ENCODE measurements around the gene MAGI2.
"Not testable (repeated sequence)": the region's sequence is repeated elsewhere in the genome, so short reads cannot be mapped to it uniquely, and the experiment has no call there.

MAGI2 gene

GRCh38 chr7:78253850-78254725 is 1199.4 kb downstream of the MAGI2 start:
- no peak for DNase-seq

DNA sequence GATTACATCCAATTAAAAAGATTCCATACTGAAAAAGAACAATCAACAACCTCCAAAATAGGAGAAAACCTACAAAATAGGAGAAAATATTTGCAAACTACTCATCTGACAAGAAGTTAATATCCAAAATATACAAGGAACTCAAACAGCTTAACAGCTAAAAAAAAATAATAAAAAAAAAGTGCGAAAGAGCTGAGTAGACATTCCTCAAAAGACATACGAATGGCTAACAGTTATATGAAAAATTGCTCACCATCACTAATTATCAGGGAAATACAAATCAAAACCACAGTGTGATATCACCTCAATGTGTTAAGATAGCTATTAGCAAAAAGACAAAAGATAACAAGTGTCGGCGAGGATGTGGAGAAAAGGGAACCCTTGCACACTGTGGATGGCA is 1204.6 kb downstream of the MAGI2 start:
- DNase-seq, result no peak

DNA sequence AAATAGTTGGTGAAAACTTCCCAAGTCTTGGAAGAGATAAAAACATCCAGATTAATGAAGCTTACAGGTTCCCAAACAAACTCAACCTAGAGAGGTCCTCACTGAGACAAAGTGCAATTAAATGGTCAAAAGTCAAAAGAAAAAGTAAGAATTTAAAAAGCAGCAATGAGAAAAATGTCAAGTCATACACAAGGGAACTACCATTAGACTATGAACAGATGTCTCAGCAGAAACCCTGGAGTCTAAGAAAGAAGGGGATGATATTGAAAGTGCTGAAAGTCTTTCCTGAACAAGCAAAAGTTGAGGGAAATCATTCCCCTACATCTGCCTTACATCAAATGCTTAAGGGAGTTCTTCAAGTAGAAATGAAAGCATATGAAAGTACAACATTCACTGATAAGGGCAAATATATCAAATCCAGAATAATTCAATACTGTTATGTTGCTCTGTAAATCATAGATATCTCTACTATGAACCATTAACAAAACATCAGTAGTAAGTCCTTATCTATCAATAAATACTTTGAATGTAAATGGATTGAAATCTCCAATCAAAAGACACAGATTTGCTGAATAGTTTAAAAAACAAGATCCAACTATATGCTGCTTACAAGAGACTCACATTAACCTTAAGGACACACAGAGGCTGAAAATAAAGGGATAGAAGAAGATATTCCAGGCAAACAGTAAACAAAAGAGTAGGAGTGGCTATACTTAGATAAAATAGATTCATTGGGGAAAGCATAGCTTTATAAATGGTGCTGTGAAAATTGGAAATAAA is 1205.4 kb downstream of the MAGI2 start:
- DNase-seq, result no peak

GRCh38 chr7:78240179-78240578 is 1213.3 kb downstream of the MAGI2 start:
- DNase-seq, result not testable (repeated sequence)

DNA sequence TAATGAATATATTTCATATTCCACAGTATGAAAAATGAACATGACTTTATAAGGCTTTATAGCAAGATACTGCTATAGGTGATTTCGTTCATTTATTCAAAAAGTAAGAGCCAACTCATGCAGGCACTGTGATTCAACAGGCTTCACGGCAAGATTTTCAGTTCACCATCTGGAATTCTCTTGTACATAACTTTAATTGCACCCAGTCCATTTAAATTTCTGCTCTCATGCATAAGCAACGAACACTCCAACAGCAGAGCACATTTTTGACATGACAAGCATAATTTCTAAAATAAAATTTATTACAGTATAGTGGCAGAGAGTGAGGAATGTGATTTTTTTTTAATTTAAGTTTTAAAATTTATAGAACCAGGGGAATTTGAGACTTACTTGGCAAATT is 1218.8 kb downstream of the MAGI2 start:
- DNase-seq, result no peak

DNA sequence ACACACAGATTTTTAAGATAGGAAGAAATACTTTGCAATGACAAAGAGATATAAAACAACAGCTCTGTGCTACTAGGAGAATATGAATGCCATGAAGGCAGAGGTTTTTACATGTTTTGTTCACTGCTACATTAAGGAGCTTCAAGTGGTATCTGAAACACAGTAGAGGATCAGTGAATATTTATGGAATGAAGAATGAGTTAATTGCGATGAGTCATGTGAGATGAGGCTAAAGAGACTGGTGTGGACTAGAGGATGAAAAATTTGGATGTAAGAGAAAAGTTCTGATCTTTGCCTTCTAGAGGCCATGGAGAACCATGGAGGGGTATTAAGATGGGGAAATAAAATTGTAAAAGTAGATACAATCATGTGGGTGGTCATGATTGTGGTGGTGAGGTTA is 1220.7 kb downstream of the MAGI2 start:
- no peak for DNase-seq

- no peak for DNase-seq
Measured at GRCh38 chr7:78226059-78226719, 1227.3 kb downstream of the MAGI2 start.

DNA sequence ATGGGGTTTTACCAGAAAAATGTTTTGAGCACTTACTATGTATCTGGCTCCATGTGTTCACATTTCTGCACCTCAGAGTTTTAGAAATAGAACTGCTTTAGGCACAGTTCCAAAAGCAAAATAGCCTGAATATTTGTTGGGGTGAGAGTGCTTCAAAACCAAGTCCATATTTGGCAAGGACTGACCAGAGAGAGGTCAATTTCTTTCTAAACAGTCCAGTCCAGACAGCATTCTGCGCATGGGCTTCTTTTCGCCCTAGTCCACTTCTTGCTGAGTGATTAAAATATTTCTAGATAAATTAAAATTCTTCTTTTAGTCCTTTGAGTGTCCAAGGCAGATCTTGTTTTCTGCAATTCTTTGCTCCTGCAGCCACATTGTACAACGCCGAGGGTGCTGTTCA is 1227.9 kb downstream of the MAGI2 start:
- no peak for DNase-seq

DNA sequence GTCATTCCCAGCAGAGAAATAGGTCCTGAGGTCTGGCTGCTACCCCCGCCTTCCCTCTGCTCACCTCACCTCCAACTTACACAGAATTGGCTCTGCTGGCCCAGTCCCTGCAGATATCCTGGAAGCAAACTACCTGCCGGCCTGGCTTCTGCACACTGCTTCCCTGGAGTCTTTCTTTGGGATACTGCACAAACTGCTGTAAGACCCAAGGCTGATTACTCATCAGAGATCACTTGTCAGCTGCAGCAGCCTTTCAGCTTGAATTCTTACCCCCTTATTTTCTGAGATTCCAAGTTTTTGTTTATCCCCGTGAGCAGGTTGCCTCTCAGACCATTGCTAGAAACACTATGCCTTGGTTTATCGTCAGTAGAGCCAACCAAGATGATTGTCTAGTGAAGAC is 1228.5 kb downstream of the MAGI2 start:
- DNase-seq, result no peak

DNA sequence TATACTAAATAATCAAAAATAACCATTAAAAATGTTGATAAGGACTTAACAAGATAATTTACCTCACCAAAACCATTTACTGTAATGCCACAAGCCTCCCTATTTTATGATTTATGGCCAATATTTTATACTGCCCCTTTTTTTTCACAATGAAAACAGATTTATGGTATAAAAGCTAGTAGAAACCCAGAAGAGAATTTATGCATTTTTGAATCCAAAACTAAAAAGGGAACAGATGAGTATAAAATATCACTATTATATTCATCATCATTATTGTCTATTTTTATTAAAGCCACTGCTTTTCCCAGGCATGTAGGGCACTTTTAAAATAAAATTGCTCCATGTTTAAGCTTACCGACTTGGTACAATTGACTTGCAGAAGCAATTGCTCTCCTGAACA is 1229.9 kb downstream of the MAGI2 start:
- DNase-seq, result no peak

DNA sequence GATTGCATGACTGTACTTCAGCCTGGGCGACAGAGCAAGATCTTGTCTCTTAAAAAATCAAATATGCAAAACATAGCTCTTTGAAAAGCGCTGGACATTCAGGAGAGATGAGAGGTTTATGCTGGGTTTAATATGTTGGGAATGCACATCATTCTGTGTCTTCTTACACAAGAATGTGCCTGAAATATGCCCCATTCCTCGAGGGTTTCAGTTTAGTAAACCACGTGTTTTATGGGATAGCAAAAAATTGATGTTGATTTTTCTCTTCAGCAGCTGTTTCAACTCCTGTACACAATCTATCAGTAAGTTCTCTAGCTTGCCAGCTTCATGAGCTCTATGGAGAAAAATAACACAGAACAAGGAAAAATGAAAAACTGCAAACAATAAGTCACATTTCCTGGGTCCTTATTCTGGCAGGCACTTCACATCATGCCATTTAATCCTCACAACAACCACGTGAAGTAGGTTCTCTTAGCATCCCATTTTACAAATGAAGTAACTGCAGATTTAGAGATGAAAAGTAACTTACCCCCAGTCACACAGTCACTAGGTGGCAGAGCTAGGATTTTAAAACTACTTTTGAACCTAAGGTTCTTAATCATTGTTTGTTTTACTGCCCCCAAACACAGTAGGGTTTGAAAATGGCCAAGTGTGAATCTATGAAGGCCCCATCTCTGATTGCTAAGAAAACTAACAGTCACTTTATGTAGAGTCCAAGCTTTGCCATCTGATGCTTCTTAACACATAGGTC is 1231.3 kb downstream of the MAGI2 start:
- DNase-seq, result no peak

DNA sequence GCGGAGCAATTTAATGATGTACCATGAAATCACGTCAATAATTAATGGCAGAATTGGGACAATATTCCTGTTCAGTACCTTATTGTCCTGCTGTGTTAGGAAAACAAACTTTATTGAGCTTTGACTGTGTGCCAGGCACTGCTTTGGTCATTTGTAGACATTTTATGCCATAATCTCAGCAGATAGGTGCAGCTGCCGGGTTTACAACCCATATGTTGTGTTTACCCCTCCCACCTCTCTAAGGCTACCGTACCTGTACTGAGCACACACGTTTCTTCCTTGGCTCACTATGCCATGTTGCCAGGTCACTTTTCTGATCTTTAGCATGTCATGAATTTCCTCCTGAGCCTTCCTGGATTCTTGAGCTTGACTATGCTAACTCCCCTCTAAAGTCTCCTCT is 1232.7 kb downstream of the MAGI2 start:
- DNase-seq, result no peak

DNA sequence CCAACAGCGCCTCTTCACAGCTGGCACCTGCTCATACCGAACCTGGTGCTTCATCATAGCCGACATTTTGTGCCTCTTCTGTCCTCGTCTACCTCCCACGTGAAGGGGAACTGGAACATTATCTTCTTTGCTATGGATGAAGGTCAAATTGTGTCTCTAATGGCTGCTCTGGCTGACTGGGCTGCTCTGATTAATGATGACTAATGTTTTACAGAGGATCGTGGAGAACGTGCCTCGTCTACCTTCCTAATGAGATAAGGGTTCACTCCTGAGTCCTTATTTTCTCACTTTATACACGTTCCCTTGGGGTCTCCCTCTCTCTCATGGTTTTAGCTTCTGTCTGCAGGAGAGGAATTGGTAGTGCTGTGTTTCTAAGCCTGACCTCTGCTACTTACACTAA is 1234.6 kb downstream of the MAGI2 start:
- no peak for DNase-seq

GRCh38 chr7:78218051-78218450 is 1235.4 kb downstream of the MAGI2 start:
- DNase-seq, result no peak

DNA sequence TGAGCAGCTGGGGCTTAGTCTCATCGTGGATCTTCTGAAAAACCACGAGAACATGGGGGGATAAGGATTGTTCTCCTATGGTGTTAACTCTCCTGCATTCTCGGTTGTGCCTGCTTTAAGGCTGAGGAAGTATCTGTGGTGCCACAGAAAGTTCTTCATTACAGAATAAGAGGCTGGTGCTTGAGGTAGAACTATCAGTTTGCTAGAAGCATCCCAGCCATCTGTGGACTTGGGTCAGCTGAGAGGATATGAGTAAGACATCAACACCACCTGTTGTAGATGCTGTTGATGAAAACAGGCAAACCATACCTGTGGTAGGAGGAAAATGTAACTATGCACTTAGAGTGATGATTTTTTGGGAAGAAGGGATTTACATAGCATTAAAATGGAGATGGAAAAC is 1238.3 kb downstream of the MAGI2 start:
- no peak for DNase-seq

GRCh38 chr7:78213402-78213801 is 1240.1 kb downstream of the MAGI2 start:
- no peak for DNase-seq

GRCh38 chr7:78212476-78213060 is 1240.9 kb downstream of the MAGI2 start:
- DNase-seq, result no peak

DNA sequence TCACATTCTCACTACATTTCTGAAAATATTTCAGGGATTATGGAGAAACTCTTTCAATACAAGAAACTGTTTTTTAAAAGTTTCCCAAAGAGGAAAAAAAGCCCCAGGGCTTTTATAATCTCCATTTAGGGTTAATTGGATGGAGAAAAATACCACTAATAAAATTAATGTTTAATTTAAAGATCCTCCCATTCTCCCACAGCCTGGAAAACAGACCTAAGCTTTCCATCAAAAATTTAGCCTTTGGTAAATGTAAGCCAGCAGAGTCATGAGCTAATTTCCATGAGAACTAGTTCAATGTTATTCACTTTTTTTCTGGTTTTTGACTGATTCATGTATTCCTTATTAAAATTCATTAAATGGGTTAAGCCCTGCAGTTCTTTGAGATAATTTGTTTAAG is 1246.2 kb downstream of the MAGI2 start:
- no peak for DNase-seq

DNA sequence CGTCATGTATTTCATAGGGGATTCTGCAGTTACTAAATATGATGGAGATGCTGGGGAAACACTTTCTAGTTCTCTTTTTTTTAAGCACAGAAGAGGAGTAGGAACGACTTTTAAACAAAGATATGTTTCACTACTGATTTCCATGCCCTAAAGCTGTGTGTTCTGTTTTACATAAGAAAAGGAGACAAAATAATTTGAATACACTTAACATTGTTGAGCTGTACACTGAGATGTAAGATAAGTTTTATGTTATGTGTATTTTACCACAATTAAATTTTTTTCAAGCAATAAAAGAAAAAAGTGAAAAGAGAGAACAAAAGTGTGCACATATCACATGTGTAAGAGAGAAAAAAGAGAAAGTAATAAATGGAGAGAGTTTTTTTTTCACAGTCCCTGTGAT is 1246.7 kb downstream of the MAGI2 start:
- DNase-seq, result no peak

DNA sequence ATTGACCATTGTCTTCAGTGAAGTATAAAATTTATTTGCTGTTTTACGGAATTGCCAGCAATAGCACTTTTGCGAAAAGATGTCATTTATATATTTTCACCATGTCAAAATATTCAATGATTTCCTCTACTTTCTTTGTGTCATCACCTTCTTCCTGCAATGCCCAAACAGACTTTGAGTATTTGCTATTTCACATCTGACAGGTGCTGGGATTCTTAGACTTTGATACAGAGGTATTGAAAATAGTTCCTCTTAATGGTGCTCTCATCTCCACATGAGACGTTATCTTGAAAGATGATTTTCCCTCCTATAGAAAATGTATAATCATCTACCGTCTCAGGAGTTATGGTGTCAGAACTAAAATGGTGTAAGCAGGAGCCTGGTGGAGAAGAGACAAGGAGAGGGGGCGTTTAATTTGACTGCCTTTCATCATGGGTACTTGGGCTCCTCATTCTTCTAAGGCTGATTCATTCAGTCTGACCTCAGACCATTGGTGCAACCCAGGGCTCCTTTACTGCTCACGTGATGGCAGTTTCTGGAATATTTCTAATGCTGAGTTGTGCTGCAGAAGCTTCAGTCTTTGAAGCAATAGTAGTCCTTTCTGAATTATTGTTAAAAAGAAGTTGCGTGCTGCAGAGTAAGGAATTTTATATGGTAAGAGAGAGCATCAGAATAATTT is 1250.3 kb downstream of the MAGI2 start:
- no peak for DNase-seq

GRCh38 chr7:78198756-78199155 is 1254.7 kb downstream of the MAGI2 start:
- no peak for DNase-seq

GRCh38 chr7:78197447-78197846 is 1256.0 kb downstream of the MAGI2 start:
- DNase-seq, result no peak

All from activated naive CD4-positive, alpha-beta T cell (primary cell).